Measurements from ENCODE around the gene PEMT.

GRCh38 chr17:17582372-17582771 is 9.1 kb downstream of the PEMT start:
- TF ChIP-seq CTCF (IDR thresholded peaks at IDR 0.05) (no peak), POLR2A (IDR thresholded peaks at IDR 0.05) (no peak)

All from adrenal gland (tissue), 5 donors.